Left lobe of liver (tissue), 2 donors: ENCODE results near the gene APBA2. TPM values are rescaled to one million over a fixed set of nuclear protein-coding genes. Genes with fewer than 3 reads are reported as not detected.

ENCODE experiments used
- ATAC-seq: fragments of 200-7000 bp; cut with Tn5 transposase; one replicate; pipeline ENCODE4 v1.9.1; 2020; ENCODE audit warnings: mild to moderate bottlenecking, moderate library complexity
- DNase-seq: peaks from one replicate; pipeline ENCODE4 v3.0.0-alpha.2; 2020; ENCODE audit warnings: low spot score
- total RNA-seq: library from RNA; stranded (reverse); gene quantifications from one replicate; pipeline ENCODE4 v1.2.1, GENCODE V29; 2021
- donor health status: DM: no; HTN: no; CAD: no; lungs with moderate emphysema.
- donor health status: DM: no; HTN: yes; CAD: no.

Gene APBA2
- total RNA-seq, 1 donor from 2014 or later = 0.28 TPM

- DNase-seq (peak; percentile 22), ATAC-seq (no peak)
These were observed 68.8 kb downstream of the APBA2 start for GRCh38 chr15:28954466-28955159.

GRCh38 chr15:28955160-28955992 is 69.6 kb downstream of the APBA2 start:
- DNase-seq = peak; percentile 22

GRCh38 chr15:28955993-28956421 is 70.2 kb downstream of the APBA2 start:
- no peak for DNase-seq
- ATAC-seq = no peak

More at GRCh38 chr15:28955160-28955992, 69.6 kb downstream of the APBA2 start:
- no peak for ATAC-seq

GRCh38 chr15:28956491-28956890 is 70.7 kb downstream of the APBA2 start:
- ATAC-seq = no peak
- no peak for DNase-seq

DNA sequence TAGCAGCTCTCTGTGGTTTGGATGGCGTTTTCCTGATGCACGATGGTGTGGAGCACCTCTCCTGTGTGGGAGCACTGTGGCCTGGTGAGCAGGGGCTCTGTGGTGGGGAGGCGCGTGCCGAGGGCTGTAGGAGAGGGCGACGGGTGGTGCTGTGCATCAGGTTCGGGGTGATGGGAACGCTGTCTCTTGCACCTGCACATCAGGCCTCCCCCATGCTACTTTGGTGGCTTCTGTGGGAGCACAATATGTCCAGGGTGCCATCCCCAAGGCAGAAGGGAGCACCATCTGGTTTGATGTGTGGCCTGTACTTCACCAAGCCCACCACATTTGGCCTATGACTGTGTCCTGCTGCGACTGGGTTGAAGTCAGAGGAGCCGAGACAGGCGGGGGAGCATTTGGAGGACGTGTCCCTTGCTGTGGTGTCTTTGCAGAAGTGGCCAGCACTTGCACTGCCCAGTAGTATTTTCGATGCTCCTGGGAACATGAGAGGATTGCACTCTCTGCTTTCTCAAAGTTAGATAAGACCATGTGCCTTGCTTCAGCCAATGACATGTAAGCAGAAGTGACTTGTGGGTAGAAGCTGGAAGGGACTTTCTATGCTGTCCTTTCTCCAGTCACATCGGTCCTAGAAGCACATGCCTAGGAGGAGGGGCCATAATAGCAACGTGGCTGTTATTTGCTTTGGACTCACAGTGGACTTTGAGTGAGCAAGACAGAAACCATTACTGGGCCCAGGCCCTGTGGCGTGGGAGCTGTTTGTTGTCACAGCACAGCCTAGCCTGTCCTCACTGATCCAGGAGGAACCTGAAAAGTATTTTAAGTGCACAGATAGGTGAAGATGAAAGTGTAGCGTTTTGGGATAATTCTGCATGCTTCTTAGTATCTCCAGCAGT is 72.1 kb downstream of the APBA2 start:
- no peak for ATAC-seq
- no peak for DNase-seq

- DNase-seq (no peak), ATAC-seq (no peak)
These were observed 73.6 kb downstream of the APBA2 start for GRCh38 chr15:28959326-28959725.

DNA sequence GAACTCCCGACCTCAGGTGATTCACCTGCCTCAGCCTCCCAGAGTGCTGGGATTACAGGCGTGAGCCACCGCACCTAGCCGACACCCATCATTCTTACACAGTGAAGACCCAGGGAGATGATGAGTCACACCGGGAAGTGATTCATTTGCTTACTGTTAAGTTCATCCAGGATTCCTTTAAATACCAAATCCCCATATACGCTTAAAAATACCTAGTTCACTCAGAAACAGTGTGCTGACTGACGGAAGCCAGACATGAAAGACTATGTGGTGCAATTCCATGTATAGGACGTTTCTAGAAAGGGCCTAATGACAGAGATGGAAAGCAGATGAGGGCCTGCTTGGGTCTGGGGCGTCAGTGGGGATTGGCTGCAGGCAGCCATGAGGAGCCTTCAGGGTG is 75.2 kb downstream of the APBA2 start:
- DNase-seq (no peak), ATAC-seq (no peak)

GRCh38 chr15:28961391-28961790 is 75.6 kb downstream of the APBA2 start:
- DNase-seq = no peak
- no peak for ATAC-seq

DNA sequence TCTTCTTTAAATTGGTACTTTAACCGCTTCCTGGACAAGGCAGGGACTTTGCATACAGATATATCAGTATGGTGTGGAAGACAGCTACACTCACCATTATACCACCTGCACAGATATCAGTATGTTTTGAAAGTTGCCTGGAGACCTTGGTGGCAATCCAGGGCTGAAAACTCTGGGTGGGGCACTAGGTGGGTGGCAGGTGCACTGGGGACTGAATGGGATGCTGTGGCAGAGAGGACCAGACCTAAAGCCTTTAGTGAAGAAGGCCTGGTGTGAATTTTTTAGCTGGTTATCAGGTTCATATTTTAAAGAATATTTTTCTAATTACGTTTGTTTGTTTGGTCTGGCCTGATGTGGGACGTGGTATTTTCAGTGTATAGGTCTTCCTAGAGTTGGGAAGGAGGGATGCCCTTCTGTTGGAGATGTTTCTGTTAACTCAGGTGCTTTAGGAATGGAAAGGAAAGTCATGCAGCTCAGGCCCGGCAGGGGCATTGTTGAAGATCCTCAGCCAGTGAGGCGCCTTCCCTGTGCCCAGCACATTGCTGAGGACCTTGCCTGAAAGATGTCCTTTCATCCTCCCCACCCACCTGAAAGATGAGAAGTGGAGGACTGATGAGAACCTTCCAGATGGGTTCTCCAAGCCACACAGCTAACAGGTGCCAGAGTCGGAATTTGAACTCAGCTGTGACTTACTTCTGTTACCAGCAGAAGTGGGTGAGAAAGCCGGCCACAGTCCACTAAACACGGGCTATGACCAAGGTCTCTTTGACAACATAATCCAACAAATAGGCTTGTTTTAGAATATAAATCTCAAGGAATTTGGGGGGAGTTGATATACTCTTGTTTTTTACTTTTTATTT is 77.3 kb downstream of the APBA2 start:
- ATAC-seq (no peak), DNase-seq (no peak)

DNA sequence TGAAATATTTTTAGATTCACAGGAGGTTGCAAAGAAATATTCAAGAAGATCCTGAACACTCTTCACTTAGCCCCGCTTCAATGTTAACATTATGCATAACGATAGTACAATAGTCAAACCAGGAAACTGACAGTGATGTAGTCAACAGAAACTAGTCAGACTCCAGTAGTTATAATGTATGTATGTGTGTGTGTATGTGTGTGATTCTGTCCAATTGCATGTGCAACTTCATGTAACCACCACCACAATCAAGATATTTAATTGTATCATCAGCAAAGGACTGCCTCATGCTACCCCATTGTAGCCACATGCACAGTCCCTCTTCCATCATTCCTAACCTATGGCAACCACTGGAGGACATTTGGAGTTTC is 77.9 kb downstream of the APBA2 start:
- DNase-seq (no peak), ATAC-seq (no peak)

DNA sequence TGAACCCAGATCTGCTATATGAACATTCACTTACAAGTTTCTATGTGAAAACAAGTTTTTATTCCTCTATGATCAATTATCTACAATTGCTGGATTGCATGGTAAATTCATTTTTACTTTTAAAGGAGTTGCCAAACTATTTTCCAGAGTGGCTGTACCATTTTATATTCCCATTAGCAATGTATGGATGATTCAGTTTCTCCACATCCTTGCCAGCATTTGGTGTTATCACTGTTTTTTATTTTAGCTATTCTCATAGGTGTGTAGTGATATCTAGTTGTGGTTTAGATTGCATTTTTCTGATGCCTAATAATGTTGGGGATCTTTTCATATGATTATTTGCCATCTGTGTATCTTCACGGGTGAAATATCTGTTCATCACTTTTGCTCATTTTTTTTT is 78.3 kb downstream of the APBA2 start:
- ATAC-seq = no peak
- no peak for DNase-seq

DNA sequence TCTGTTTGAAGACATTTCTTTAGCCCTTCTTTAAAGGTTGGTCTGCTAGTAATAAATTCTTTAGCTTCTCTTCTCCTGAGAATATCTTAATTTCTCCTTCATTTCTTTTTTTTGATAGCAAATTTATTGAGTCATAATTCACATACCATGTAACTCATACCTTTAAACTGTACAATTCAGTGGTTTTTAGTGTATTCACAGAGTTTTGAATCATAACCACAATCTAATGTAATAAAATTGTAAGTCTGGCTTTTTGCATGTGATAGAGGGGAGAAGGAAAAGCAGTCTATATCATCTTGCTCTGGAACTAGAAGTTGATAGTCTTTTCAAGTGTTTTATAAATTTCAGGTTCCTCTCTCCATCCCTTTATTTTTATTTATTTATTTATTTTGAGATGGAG is 81.3 kb downstream of the APBA2 start:
- DNase-seq = no peak
- no peak for ATAC-seq

DNA sequence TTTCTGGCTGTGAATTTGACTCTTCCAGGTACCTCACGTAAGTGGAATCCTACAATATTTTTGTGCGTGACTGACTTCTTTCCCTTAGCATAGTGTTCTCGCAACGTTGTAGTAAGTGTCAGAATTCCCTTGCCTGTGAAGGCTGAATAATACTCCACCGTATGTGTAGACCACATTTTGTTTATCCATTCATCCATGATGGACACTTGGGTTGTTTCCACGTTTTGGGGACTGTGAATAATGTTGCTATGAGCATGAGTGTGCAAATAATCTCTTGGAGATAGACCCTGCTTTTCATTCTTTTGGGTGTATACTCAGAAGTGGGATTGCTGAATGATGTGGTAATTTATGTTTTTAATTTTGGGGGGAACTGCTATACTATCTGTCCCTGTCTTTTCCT is 82.2 kb downstream of the APBA2 start:
- no peak for DNase-seq
- no peak for ATAC-seq

DNA sequence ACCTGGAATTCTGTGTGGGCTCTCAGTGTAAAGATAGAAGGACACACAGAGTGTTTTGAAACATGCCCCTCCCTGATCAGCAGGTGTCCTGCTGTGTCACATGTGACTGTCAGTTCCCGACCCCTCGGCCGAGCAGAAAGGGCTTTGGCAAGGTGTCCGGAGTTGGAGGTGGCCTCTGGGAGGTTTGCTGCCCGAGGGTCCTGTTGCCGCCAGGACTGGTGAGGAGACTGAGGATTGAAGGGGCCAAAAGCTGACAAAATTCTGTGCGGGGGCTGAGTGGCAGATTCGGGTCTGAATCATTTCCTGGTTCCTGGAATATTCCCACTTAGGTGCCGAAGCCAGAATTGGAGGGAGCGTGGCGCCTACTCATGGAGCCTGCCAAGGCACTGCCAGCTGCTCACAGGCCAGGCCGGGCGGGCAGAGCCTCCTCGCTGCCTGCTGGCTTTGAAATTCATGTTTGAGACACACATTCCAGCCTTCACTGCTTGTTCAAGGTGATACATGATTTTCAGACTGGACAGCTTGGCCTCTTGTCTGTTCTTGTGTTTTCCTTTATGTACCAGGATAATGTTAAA is 83.8 kb downstream of the APBA2 start:
- ATAC-seq (no peak), DNase-seq (no peak)

DNA sequence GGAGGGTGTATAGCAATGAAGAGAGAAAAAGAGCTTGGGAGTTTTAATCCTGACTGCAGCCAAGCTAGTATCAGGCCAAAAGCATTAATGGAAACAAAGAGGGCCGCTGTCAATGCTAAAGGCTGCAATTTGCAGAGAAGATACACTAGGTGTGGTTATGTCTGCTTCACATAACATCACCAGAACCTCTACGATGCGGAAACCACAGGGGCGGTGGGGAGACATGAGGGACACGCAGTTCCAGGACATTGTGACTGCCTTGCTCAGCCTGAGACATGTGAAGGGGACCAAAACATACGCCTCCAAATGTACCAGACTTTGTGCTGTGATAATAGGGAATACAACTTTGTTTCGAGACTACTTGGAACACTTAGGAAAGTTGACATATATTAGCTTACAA is 88.4 kb downstream of the APBA2 start:
- ATAC-seq = no peak

DNA sequence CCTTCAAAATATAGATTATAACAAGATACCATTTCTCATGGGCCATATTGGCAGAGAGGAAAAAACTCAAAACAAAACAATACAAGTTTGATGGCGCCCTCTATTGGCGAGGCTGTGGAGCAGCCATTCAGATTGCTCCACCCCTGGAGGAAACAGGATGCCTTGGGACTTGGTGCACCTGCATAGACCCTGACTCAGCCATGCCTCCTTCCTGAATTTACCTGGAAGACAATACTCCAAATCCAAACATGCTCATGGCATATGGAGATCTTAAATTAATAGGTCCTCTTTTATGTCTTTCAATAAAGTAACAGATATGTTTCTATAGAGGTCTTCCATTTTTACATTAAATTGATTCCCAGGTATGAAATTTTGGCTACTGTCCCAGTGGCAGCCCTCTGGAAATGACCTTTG is 90.0 kb downstream of the APBA2 start:
- ATAC-seq = peak; percentile 74
- DNase-seq = no peak

More for the DNA sequence above, 88.4 kb downstream of the APBA2 start:
- DNase-seq = no peak

DNA sequence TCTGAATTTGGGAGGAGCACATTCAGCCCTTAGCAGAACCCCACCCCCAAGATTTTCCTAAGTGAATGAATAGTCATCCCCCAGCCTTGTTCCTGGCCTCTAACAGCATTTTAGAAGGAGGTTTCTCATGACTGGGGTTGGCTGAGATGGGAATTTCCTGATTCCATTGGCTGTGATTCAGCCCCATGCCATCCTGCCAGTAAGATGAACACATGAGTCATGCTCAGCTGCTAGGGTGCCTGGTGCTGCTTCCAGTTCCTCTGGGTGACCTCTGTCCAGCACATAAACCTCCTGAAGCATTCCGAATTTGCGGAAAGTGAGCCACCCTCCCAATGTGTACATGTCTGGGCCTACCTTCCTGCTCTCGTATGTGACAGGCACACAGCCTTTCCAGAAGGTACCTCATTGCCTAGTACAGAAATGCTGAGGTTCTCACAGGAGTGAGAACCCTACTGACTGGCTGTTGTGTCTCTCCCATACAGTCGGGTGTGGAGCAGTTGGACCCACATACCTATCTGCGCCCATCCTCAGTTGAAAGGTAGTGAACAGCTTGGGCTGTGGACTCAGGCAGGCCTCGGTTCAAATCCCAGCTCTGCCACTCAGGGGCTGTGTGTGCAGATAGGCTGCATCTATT is 91.7 kb downstream of the APBA2 start:
- DNase-seq (no peak), ATAC-seq (no peak)

- DNase-seq (no peak), ATAC-seq (no peak)
These were observed 92.2 kb downstream of the APBA2 start for GRCh38 chr15:28978011-28978378.

DNA sequence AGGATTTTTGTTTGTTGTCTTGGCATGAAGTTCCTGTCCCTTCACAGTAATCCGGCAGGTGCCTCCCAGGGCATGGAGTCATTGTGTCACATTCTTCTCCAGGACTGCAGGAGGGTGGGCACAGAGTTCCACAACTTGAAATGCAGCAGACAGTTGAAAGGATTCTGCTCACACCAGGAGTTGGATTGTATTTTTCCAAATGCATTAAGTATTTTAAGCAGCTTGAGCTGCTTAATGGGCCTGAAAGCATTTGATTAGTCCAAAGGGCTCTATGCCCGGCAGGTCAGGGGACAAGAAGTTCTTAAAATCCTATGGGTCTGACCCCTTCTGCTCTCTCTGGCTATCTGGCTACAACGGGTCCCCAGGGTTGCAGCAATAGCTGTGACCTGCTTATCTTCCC is 92.9 kb downstream of the APBA2 start:
- no peak for DNase-seq
- ATAC-seq = no peak
